B cell (primary cell): ENCODE results near the gene RAPGEF1. TPM values are rescaled to one million over a fixed set of nuclear protein-coding genes. Genes with fewer than 3 reads are reported as not detected.

Experiments used
- ATAC-seq: fragments of 200-7000 bp; cut with Tn5 transposase; one replicate; pipeline ENCODE4 v1.10.0; 2021; ENCODE audit warnings: low read depth, mild to moderate bottlenecking, moderate number of reproducible peaks, moderate library complexity
- CTCF ChIA-PET: fragments of 350-600 bp; sonication (Branson Sonifier 250); formaldehyde crosslinking; loops from one replicate; lab custom pipeline; 2021; ENCODE audit warnings: antibody characterized with exemption, inconsistent platforms; lab: Charles Lee
- POLR2A ChIA-PET: fragments of 350-600 bp; sonication (Branson Sonifier 250); formaldehyde crosslinking; loops from one replicate; lab custom pipeline; 2021; ENCODE audit warnings: antibody characterized with exemption; lab: Charles Lee
- DNase-seq: peaks from one replicate; pipeline ENCODE4 v3.0.0; 2013
- H2AFZ ChIP-seq: 2 replicates; pipeline ENCODE4 v1.6.1; 2012; ENCODE audit warnings: mild to moderate bottlenecking, low read depth, low read length; ENCODE audit not compliant: insufficient read depth, poor library complexity, severe bottlenecking
- H3K27ac ChIP-seq, 2 donors: 1 replicate in 1 of 2; 2 replicates in 1 of 2; pipeline ENCODE4 v1.5.1; 2012 to 2013; ENCODE audit warnings: low read length in 2 of 2, mild to moderate bottlenecking in 2 of 2, moderate library complexity in 1 of 2
- H3K27me3 ChIP-seq, 4 experiments: fragments of 200-600 bp in 1 of 4; sonication (generic) in 1 of 4; replicated peaks in 1 of 4; 1 replicate in 2 of 4; 2 replicates in 2 of 4; pipeline versions ENCODE4 v1.6.1 to v1.7.0; 2013 to 2016; ENCODE audit warnings: low read length in 3 of 4, mild to moderate bottlenecking in 2 of 4, mixed read lengths in 1 of 4, moderate library complexity in 1 of 4; ENCODE audit not compliant: insufficient read depth in 4 of 4, control insufficient read depth in 3 of 4; ENCODE audit errors: control extremely low read depth in 1 of 4
- H3K36me3 ChIP-seq, 2 experiments: replicated peaks in 1 of 2; 1 replicate in 1 of 2; 2 replicates in 1 of 2; pipeline versions ENCODE4 v1.6.1 to v1.7.1; 2013; ENCODE audit warnings: low read length in 1 of 2; ENCODE audit not compliant: insufficient read depth in 2 of 2, control insufficient read depth in 1 of 2; ENCODE audit errors: control extremely low read depth in 1 of 2, extremely low read depth in 1 of 2
- H3K4me1 ChIP-seq, 2 donors: fragments of 200-600 bp in 1 of 2; sonication (generic) in 1 of 2; 1 replicate in 1 of 2; 2 replicates in 1 of 2; pipeline versions ENCODE4 v1.5.1 to v1.6.1; 2013 to 2017; ENCODE audit warnings: low read length in 2 of 2; ENCODE audit not compliant: control insufficient read depth in 2 of 2, insufficient read depth in 2 of 2
- H3K4me2 ChIP-seq: replicated peaks from 2 replicates; pipeline ENCODE3; 2012; ENCODE audit warnings: mild to moderate bottlenecking, low read depth, low read length; ENCODE audit not compliant: poor library complexity, severe bottlenecking
- H3K4me3 ChIP-seq, 5 experiments: fragments of 200-600 bp in 1 of 5; sonication (generic) in 1 of 5; 1 replicate in 3 of 5; 2 replicates in 2 of 5; pipeline versions ENCODE4 v1.5.1 to v1.7.0; 2011 to 2016; ENCODE audit warnings: low read length in 4 of 5, mild to moderate bottlenecking in 4 of 5, low read depth in 2 of 5, control low read depth in 1 of 5, moderate library complexity in 1 of 5; ENCODE audit not compliant: insufficient read depth in 1 of 5; ENCODE audit errors: control extremely low read depth in 1 of 5, extremely low read depth in 1 of 5
- H3K79me2 ChIP-seq: fragments of 200-600 bp; sonication (generic); one replicate; pipeline ENCODE4 v1.6.0; 2016; ENCODE audit warnings: low read length; ENCODE audit not compliant: control insufficient read depth, insufficient read depth
- H3K9ac ChIP-seq: fragments of 200-600 bp; sonication (generic); 2 replicates; pipeline ENCODE4 v1.6.1; 2017; ENCODE audit warnings: mild to moderate bottlenecking, low read length, moderate library complexity
- H3K9me3 ChIP-seq, 3 donors: one replicate each; pipeline versions ENCODE4 v1.6.1 to v1.7.1; 2013; ENCODE audit warnings: low read length in 2 of 3; ENCODE audit not compliant: control insufficient read depth in 2 of 3, insufficient read depth in 1 of 3; ENCODE audit errors: control extremely low read depth in 1 of 3
- H4K20me1 ChIP-seq: 2 replicates; pipeline ENCODE4 v1.6.0; 2012; ENCODE audit warnings: mild to moderate bottlenecking, low read length; ENCODE audit not compliant: insufficient read depth, control insufficient read depth, poor library complexity, severe bottlenecking
- H3K27ac Mint-ChIP-seq: one replicate; pipeline ENCODE4 v1.8.0; 2021; ENCODE audit warnings: mixed read lengths
- H3K27me3 Mint-ChIP-seq: one replicate; pipeline ENCODE4 v1.8.0; 2021; ENCODE audit warnings: mixed read lengths
- H3K4me1 Mint-ChIP-seq: one replicate; pipeline ENCODE4 v1.8.0; 2021; ENCODE audit warnings: mixed read lengths
- H3K4me3 Mint-ChIP-seq: one replicate; pipeline ENCODE4 v1.8.0; 2021; ENCODE audit warnings: mixed read lengths
- H3K9me3 Mint-ChIP-seq: one replicate; pipeline ENCODE4 v1.8.0; 2022; ENCODE audit warnings: mixed read lengths; ENCODE audit not compliant: insufficient read depth
- CTCF ChIP-seq: fragments of 200-600 bp; IDR thresholded peaks from one replicate; pipeline ENCODE4 v1.8.0; 2022; ENCODE audit warnings: antibody characterized with exemption, mild to moderate bottlenecking
- EZH2 ChIP-seq: IDR thresholded peaks from 2 replicates; pipeline ENCODE4 v1.6.1; 2012; ENCODE audit warnings: borderline replicate concordance, low read depth, mild to moderate bottlenecking, moderate library complexity, low read length; ENCODE audit not compliant: insufficient read depth, poor library complexity, severe bottlenecking
- WGBS: methylation state at CpG from one replicate; pipeline ENCODE4 v1.1.5; 2013; ENCODE audit warnings: missing lambda C conversion rate; ENCODE audit not compliant: insufficient coverage; 5-methylcytosine and 5-hydroxymethylcytosine counted together
- intact Hi-C: fragments of 100-400 bp; cut with micrococcal nuclease; formaldehyde crosslinking; loops from one replicate; pipeline ENCODE4 v1.10.0; 2022
- polyA plus RNA-seq: library from polyadenylated mRNA; depleted of rRNA; stranded (reverse); fragments of >200 nt; gene quantifications from 2 replicates; pipeline ENCODE4 v1.2.3, GENCODE V29; 2012
- total RNA-seq, 2 donors: library from RNA; stranded (reverse); fragments of 120-200 nt in 1 of 2; gene quantifications; 1 replicate in 1 of 2; 2 replicates in 1 of 2; pipeline versions ENCODE4 v1.2.3 to v1.2.4, GENCODE V29; 2013 to 2022

Gene RAPGEF1
- total and polyA plus RNA-seq, 2 donors (not counting 1 experiment from before 2014, with no cell fraction given), result 134 to 447 TPM

GRCh38 chr9:131625790-131626670, 113.8 kb downstream of the RAPGEF1 start:
- 96% methylated on average over 22 of the region's 28 CpGs for WGBS
- ATAC-seq (no peak), DNase-seq (no peak)
- Mint-ChIP-seq H3K4me1 (peaks cover 71% of the 10 kb centered on the region), H3K9me3 (no peaks in the 10 kb centered on the region), H3K27me3 (no peaks in the 10 kb centered on the region), H3K27ac (peak overlapping the region; percentile 76), H3K4me3 (no peak overlapping the region)
- Histone ChIP-seq H3K79me2 (peaks cover 78% of the 10 kb centered on the region), H3K36me3 (peaks cover 4 to 86% of the 10 kb centered on the region in 2 experiments), H3K9ac (no peak overlapping the region), H3K4me1 (peaks cover 34 to 61% of the 10 kb centered on the region in 2 donors), H3K4me2 (no peak overlapping the region), H4K20me1 (peaks cover 37% of the 10 kb centered on the region), H3K27me3 (no peaks in the 10 kb centered on the region), H3K4me3 (no peak overlapping the region), H2AFZ (no peak overlapping the region), H3K9me3 (peaks cover 0 to 14% (median 7%) of the 10 kb centered on the region in 3 donors), H3K27ac (peak overlapping the region in 1 of 2 donors; percentile 26)
- intact Hi-C loops, result loop anchor here (5.0 kb wide), 1 partner anchor 124 kb away; the partner anchor contains the start of gene POMT1
- no peak for TF ChIP-seq CTCF
- no peak for TF ChIP-seq EZH2
- CTCF ChIA-PET, result interaction anchor here (0.7 to 5.2 kb wide), 3 partner anchors 106 to 578 kb away, joined by 3 to 23 read pairs (median 4); partner anchors contain the start of gene RAPGEF1
- POLR2A ChIA-PET, result interaction anchor here (0.6 kb wide), 1 partner anchor 99 kb away, joined by 7 read pairs; no protein-coding TSS in a partner anchor

GRCh38 chr9:131625508-131625787, 114.4 kb downstream of the RAPGEF1 start:
- Histone ChIP-seq H3K9me3 (peaks cover 0 to 14% (median 7%) of the 10 kb centered on the region in 3 donors), H3K27me3 (no peaks in the 10 kb centered on the region), H3K36me3 (peaks cover 4 to 92% of the 10 kb centered on the region in 2 experiments), H4K20me1 (peaks cover 36% of the 10 kb centered on the region), H3K79me2 (peaks cover 78% of the 10 kb centered on the region), H3K4me2 (no peak overlapping the region), H3K4me3 (no peak overlapping the region), H2AFZ (no peak overlapping the region), H3K27ac (no peak overlapping the region), H3K9ac (no peak overlapping the region), H3K4me1 (peaks cover 34 to 61% of the 10 kb centered on the region in 2 donors)
- WGBS, result 94% methylated on average over 4 of the region's 6 CpGs
- ATAC-seq (no peak), DNase-seq (no peak)
- Mint-ChIP-seq H3K9me3 (no peaks in the 10 kb centered on the region), H3K27me3 (no peaks in the 10 kb centered on the region), H3K27ac (peak overlapping the region; percentile 76), H3K4me3 (no peak overlapping the region), H3K4me1 (peaks cover 70% of the 10 kb centered on the region)
- TF ChIP-seq CTCF (no peak), EZH2 (no peak)
- intact Hi-C loops, result loop anchor here (5.0 kb wide), 1 partner anchor 123 kb away; the partner anchor contains the start of gene POMT1
- ChIA-PET POLR2A (interaction anchor here (0.6 kb wide), 1 partner anchor 100 kb away, joined by 7 read pairs; no protein-coding TSS in a partner anchor), CTCF (interaction anchor here (0.7 to 5.2 kb wide), 5 partner anchors 34 to 578 kb away, joined by 3 to 23 read pairs (median 7); partner anchors contain the start of gene RAPGEF1)
